Activated CD8-positive, alpha-beta memory T cell treated with anti-CD3 and anti-CD28 coated beads for 4 hours (primary cell): Measurements from ENCODE around the gene FLT1.
A peak's percentile ranks its signal among the peaks of the same experiment; 100 is the strongest.

Experiments
- DNase-seq, 2 donors: peaks; one replicate each; pipeline ENCODE4 v3.0.0-alpha.2; 2020; ENCODE audit warnings: low read depth in 2 of 2

The FLT1 gene

GRCh38 chr13:28527629-28528028 is 32.7 kb upstream of the FLT1 start:
- DNase-seq = no peak

GRCh38 chr13:28526876-28527275 is 31.9 kb upstream of the FLT1 start:
- no peak for DNase-seq

GRCh38 chr13:28522871-28523270 is 27.9 kb upstream of the FLT1 start:
- DNase-seq = no peak

GRCh38 chr13:28513745-28514144 is 18.8 kb upstream of the FLT1 start:
- no peak for DNase-seq

- DNase-seq = no peak
These were observed 15.6 kb upstream of the FLT1 start for GRCh38 chr13:28510542-28510941.

- DNase-seq = no peak
These were observed 15.1 kb upstream of the FLT1 start for GRCh38 chr13:28510066-28510465.

- no peak for DNase-seq
These were observed 10.7 kb upstream of the FLT1 start for GRCh38 chr13:28505543-28506135.

GRCh38 chr13:28503182-28503967 is 8.4 kb upstream of the FLT1 start:
- DNase-seq = no peak

- no peak for DNase-seq
These were observed 6.6 kb upstream of the FLT1 start for GRCh38 chr13:28501547-28501946.

- DNase-seq = no peak
These were observed 4.7 kb upstream of the FLT1 start for GRCh38 chr13:28499609-28500008.

- no peak for DNase-seq
These were observed 3.7 kb upstream of the FLT1 start for GRCh38 chr13:28498481-28499115.

GRCh38 chr13:28497143-28497876 is 2.4 kb upstream of the FLT1 start:
- DNase-seq = no peak

GRCh38 chr13:28496188-28496564 is 1.2 kb upstream of the FLT1 start:
- DNase-seq = no peak

- no peak for DNase-seq
These were observed 735 bp upstream of the FLT1 start for GRCh38 chr13:28495538-28496187.

- no peak for DNase-seq
These were observed 487 bp downstream of the FLT1 start for GRCh38 chr13:28494504-28494777.

GRCh38 chr13:28493740-28494503 is 1.0 kb downstream of the FLT1 start:
- no peak for DNase-seq

- DNase-seq = peak in 1 of 2 donors; percentile 9
These were observed 2.2 kb downstream of the FLT1 start for GRCh38 chr13:28492569-28493367.

- DNase-seq = no peak
These were observed 4.9 kb downstream of the FLT1 start for GRCh38 chr13:28490061-28490460.

GRCh38 chr13:28489524-28489931 is 5.4 kb downstream of the FLT1 start:
- no peak for DNase-seq

GRCh38 chr13:28488376-28489005 is 6.4 kb downstream of the FLT1 start:
- DNase-seq = no peak
